HG03439 (cell line): ENCODE data around the gene ADAM33.

Experiments used
- ATAC-seq: cut with Tn5 transposase; IDR thresholded peaks from one replicate; pipeline ENCODE4 v1.9.1; 2021; ENCODE audit warnings: mild to moderate bottlenecking, moderate library complexity; ENCODE audit not compliant: unreplicated experiment

The ADAM33 gene

GRCh38 chr20:3681931-3682781 lies at the start of gene ADAM33:
Gene ADAM33 (minus strand): TSS chr20:3682010. CDS start chr20:3682004, 6 bp downstream.
- ATAC-seq, result no peak

- ATAC-seq, result no peak
Measured at GRCh38 chr20:3730803-3731672, 49.2 kb upstream of the ADAM33 start.

- no peak for ATAC-seq
Measured at GRCh38 chr20:3729811-3730540, 48.2 kb upstream of the ADAM33 start.

GRCh38 chr20:3729378-3729777 lies 47.6 kb upstream of the ADAM33 start:
- no peak for ATAC-seq

GRCh38 chr20:3728876-3729275 lies 47.1 kb upstream of the ADAM33 start:
- ATAC-seq, result no peak

GRCh38 chr20:3728354-3728753 lies 46.5 kb upstream of the ADAM33 start:
- no peak for ATAC-seq

- no peak for ATAC-seq
Measured at GRCh38 chr20:3727401-3728021, 45.7 kb upstream of the ADAM33 start.

GRCh38 chr20:3724356-3724755 lies 42.5 kb upstream of the ADAM33 start:
- ATAC-seq, result no peak

- ATAC-seq, result no peak
Measured at GRCh38 chr20:3723284-3723683, 41.5 kb upstream of the ADAM33 start.

- ATAC-seq, result no peak
Measured at GRCh38 chr20:3721912-3722311, 40.1 kb upstream of the ADAM33 start.

GRCh38 chr20:3720626-3721025 lies 38.8 kb upstream of the ADAM33 start:
- no peak for ATAC-seq

GRCh38 chr20:3720068-3720467 lies 38.3 kb upstream of the ADAM33 start:
- ATAC-seq, result no peak

- no peak for ATAC-seq
Measured at GRCh38 chr20:3719046-3719445, 37.2 kb upstream of the ADAM33 start.

- no peak for ATAC-seq
Measured at GRCh38 chr20:3716195-3716834, 34.5 kb upstream of the ADAM33 start.

- no peak for ATAC-seq
Measured at GRCh38 chr20:3714092-3714491, 32.3 kb upstream of the ADAM33 start.

GRCh38 chr20:3712279-3712873 lies 30.6 kb upstream of the ADAM33 start, which contains the start of gene SIGLEC1:
Gene SIGLEC1 (minus strand): TSS chr20:3712600. CDS start chr20:3707128, 5,472 bp downstream.
- no peak for ATAC-seq

GRCh38 chr20:3711484-3711941 lies 29.7 kb upstream of the ADAM33 start:
- ATAC-seq, result no peak

- no peak for ATAC-seq
Measured at GRCh38 chr20:3710703-3711483, 29.1 kb upstream of the ADAM33 start.

GRCh38 chr20:3710011-3710466 lies 28.2 kb upstream of the ADAM33 start:
- no peak for ATAC-seq
